Tibial nerve (tissue), 4 donors: ENCODE data around the gene KRTDAP.

Source experiments
- EP300 ChIP-seq, 2 donors: sonication (generic); formaldehyde crosslinking; IDR thresholded peaks; one replicate each; pipeline ENCODE4 v1.6.1; 2017; ENCODE audit warnings: antibody characterized with exemption in 2 of 2, mild to moderate bottlenecking in 1 of 2
- TF ChIP-seq, protein P1 (sequence below), 5 experiments: fragments of 200-600 bp in 3 of 5; fragments of 450-650 bp in 2 of 5; sonication (generic) in 3 of 5; IDR thresholded peaks; one replicate each; pipeline ENCODE4 v1.5.1; 2016 to 2019; ENCODE audit warnings: antibody characterized with exemption in 5 of 5, mild to moderate bottlenecking in 3 of 5, moderate library complexity in 2 of 5

DNA sequence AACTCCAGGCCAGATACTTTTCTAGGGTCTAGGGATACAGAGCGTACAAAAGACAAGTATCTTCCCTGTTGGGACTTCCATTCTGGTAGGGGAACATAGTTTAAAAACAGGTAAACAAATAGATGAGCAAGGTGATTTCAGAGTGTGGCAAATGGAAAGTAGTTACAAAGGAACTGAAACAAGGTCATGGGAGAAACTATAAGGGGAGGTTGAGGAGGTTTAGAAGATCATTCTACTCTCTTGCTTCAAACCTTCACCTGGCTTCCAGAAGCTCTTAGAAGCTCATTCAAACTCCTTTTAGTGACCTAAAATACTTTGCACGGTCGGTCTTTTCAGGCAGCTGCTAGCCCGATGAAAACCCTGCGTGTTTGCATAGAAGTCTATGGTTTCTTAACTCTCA is 33.1 kb downstream of the KRTDAP start:
- TF ChIP-seq, protein P1, sequence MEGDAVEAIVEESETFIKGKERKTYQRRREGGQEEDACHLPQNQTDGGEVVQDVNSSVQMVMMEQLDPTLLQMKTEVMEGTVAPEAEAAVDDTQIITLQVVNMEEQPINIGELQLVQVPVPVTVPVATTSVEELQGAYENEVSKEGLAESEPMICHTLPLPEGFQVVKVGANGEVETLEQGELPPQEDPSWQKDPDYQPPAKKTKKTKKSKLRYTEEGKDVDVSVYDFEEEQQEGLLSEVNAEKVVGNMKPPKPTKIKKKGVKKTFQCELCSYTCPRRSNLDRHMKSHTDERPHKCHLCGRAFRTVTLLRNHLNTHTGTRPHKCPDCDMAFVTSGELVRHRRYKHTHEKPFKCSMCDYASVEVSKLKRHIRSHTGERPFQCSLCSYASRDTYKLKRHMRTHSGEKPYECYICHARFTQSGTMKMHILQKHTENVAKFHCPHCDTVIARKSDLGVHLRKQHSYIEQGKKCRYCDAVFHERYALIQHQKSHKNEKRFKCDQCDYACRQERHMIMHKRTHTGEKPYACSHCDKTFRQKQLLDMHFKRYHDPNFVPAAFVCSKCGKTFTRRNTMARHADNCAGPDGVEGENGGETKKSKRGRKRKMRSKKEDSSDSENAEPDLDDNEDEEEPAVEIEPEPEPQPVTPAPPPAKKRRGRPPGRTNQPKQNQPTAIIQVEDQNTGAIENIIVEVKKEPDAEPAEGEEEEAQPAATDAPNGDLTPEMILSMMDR (IDR thresholded peaks at IDR 0.05) = no peak
- TF ChIP-seq EP300 (IDR thresholded peaks at IDR 0.05) = no peak
